ENCODE data around the gene PEMT.

GRCh38 chr17:17496189-17497064, 95.1 kb downstream of the PEMT start, which contains the start of gene RASD1:
- TF ChIP-seq POLR3G (IDR thresholded peaks at IDR 0.05; ENCODE audit: extremely low read depth, insufficient read length, insufficient replicate concordance) (no peak), CUX1 (CRISPR knock-in tag; IDR thresholded peaks at IDR 0.05) (no peak), ZNF707 (CRISPR knock-in tag; conservative IDR thresholded peaks at IDR 0.05) (no peak), OTX1 (CRISPR knock-in tag; IDR thresholded peaks at IDR 0.05) (no peak), NFATC3 (IDR thresholded peaks at IDR 0.05) (no peak), MAX (CRISPR knock-in tag; IDR thresholded peaks at IDR 0.05) (no peak), CTCF (IDR thresholded peaks at IDR 0.05 in 2 of 3, conservative IDR thresholded peaks at IDR 0.05 in 1 of 3; ENCODE audit: insufficient read depth in 2 of 3, low read depth in 1 of 3, low read length in 3 of 3) (peak; percentile 71 to 90 (median 72)), POLR2A (conservative IDR thresholded peaks at IDR 0.05) (0 out of 2 replicates have a peak, but pooled peaks have one; percentile 36)

Measured in K562 (cell line).